OCI-LY7 (cell line): ENCODE results near the gene NRP1. TPM values are rescaled to one million over a fixed set of nuclear protein-coding genes. Genes with fewer than 3 reads are reported as not detected.

Source experiments
- BruUV-seq: library from RNA; stranded (reverse); fragments of 400-500 nt; replicated peaks from 2 replicates; lab custom pipeline; 2021; lab: Mats Ljungman, UMichigan
- CTCF ChIA-PET: fragments of 300-600 bp; sonication (Branson Sonifier 250); formaldehyde crosslinking; loops from one replicate; lab custom pipeline; 2022; ENCODE audit warnings: antibody characterized with exemption; ENCODE audit not compliant: unreplicated experiment; lab: Charles Lee
- POLR2A ChIA-PET: fragments of 300-600 bp; sonication (Branson Sonifier 250); formaldehyde crosslinking; loops from one replicate; lab custom pipeline; 2022; ENCODE audit warnings: antibody characterized with exemption; lab: Charles Lee
- DNase-seq: peaks from one replicate; pipeline ENCODE4 v3.0.0-alpha.2; 2015; ENCODE audit warnings: low spot score
- H2AFZ ChIP-seq: fragments of 200-600 bp; sonication (generic), shearing (Covaris generic); 2 replicates; pipeline ENCODE4 v1.6.1; 2014; ENCODE audit warnings: mild to moderate bottlenecking, antibody characterized with exemption, low read length, moderate library complexity
- H3K27ac ChIP-seq: fragments of 200-600 bp; sonication (generic); 2 replicates; pipeline ENCODE4 v1.5.1; 2014; ENCODE audit warnings: mixed run types, low read depth, mild to moderate bottlenecking, moderate library complexity, low read length, inconsistent platforms; ENCODE audit not compliant: poor library complexity, severe bottlenecking
- H3K36me3 ChIP-seq: fragments of 200-600 bp; sonication (generic); 2 replicates; pipeline ENCODE4 v1.6.1; 2014; ENCODE audit warnings: mild to moderate bottlenecking, antibody characterized with exemption, low read length, moderate library complexity, mixed read lengths; ENCODE audit not compliant: insufficient read depth
- H3K4me1 ChIP-seq: fragments of 200-600 bp; sonication (generic); 2 replicates; pipeline ENCODE4 v1.5.1; 2014; ENCODE audit warnings: mild to moderate bottlenecking, low read length; ENCODE audit not compliant: insufficient read depth, poor library complexity, severe bottlenecking
- H3K4me2 ChIP-seq: fragments of 200-600 bp; sonication (generic); 2 replicates; pipeline ENCODE4 v1.6.1; 2014; ENCODE audit warnings: mild to moderate bottlenecking, low read length
- H3K4me3 ChIP-seq: fragments of 200-600 bp; sonication (generic); 2 replicates; pipeline ENCODE4 v1.5.1; 2014; ENCODE audit warnings: mild to moderate bottlenecking, low read depth, low read length; ENCODE audit not compliant: poor library complexity, severe bottlenecking
- H3K79me2 ChIP-seq: fragments of 200-600 bp; sonication (generic); 2 replicates; pipeline ENCODE4 v1.6.1; 2016; ENCODE audit warnings: low read depth, mild to moderate bottlenecking, low read length, moderate library complexity, mixed read lengths; ENCODE audit not compliant: insufficient read depth
- H3K9me2 ChIP-seq: fragments of 200-600 bp; sonication (generic); 2 replicates; pipeline ENCODE4 v1.6.1; 2016; ENCODE audit warnings: mild to moderate bottlenecking, low read length, mixed read lengths; ENCODE audit not compliant: insufficient read depth
- H3K9me3 ChIP-seq: fragments of 200-600 bp; sonication (generic); 2 replicates; pipeline ENCODE4 v1.6.1; 2014; ENCODE audit warnings: mild to moderate bottlenecking, mixed run types, low read length, mixed read lengths
- H4K20me1 ChIP-seq: fragments of 200-600 bp; sonication (generic); 2 replicates; pipeline ENCODE4 v1.6.1; 2014; ENCODE audit warnings: mild to moderate bottlenecking, antibody characterized with exemption, low read length, moderate library complexity, mixed read lengths; ENCODE audit not compliant: insufficient read depth
- EZH2phosphoT487 ChIP-seq: fragments of 200-600 bp; sonication (generic); IDR thresholded peaks from 2 replicates; pipeline ENCODE4 v1.6.1; 2018; ENCODE audit warnings: low read depth, borderline replicate concordance, mild to moderate bottlenecking, mixed run types, antibody characterized with exemption, low read length, moderate library complexity, mixed read lengths
- intact Hi-C: fragments of 100-400 bp; cut with micrococcal nuclease; formaldehyde crosslinking; loops from one replicate; pipeline ENCODE4 v1.10.0; 2022; ENCODE audit not compliant: unreplicated experiment
- total RNA-seq, 2 experiments: library from RNA; depleted of rRNA in 1 of 2; stranded (reverse); fragments of >200 nt in 1 of 2; shearing (Covaris generic) in 1 of 2; gene quantifications; 2 replicates each; pipeline ENCODE4 v1.2.3, GENCODE V29; 2014 to 2022
- TF ChIP-seq, protein P1 (sequence below): fragments of 200-600 bp; sonication (generic); conservative IDR thresholded peaks from 2 replicates; pipeline ENCODE4 v1.5.1; 2014; ENCODE audit warnings: mild to moderate bottlenecking, antibody characterized with exemption, low read length, moderate library complexity, mixed read lengths

NRP1 gene
- total RNA-seq, 2 experiments from 2014 or later: not detected

DNA sequence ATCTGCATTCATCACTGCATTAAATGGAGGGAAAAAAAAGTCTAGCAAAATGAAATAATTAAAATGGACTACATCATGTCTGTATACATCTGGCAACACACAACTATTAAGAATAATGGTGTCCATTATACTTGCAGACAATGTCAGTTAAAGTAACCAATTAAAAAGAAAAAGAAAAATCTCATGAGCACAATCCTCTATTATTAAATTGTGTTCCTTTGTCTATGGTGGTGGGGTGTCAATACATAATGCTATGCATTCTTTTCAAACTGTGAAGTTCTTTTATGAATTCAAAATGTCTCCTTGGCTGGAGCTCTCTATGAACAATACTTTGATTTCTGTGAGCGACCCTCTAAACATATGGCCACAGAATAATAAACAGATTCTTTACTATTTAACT is 63.5 kb downstream of the NRP1 start:
- TF ChIP-seq, protein P1, sequence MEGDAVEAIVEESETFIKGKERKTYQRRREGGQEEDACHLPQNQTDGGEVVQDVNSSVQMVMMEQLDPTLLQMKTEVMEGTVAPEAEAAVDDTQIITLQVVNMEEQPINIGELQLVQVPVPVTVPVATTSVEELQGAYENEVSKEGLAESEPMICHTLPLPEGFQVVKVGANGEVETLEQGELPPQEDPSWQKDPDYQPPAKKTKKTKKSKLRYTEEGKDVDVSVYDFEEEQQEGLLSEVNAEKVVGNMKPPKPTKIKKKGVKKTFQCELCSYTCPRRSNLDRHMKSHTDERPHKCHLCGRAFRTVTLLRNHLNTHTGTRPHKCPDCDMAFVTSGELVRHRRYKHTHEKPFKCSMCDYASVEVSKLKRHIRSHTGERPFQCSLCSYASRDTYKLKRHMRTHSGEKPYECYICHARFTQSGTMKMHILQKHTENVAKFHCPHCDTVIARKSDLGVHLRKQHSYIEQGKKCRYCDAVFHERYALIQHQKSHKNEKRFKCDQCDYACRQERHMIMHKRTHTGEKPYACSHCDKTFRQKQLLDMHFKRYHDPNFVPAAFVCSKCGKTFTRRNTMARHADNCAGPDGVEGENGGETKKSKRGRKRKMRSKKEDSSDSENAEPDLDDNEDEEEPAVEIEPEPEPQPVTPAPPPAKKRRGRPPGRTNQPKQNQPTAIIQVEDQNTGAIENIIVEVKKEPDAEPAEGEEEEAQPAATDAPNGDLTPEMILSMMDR: no peak
- TF ChIP-seq EZH2phosphoT487: no peak
- intact Hi-C loops: no loop called here
- no peak for DNase-seq
- POLR2A ChIA-PET: no interaction called here
- H3K27ac ChIP-seq: no peak overlapping the region
- no peaks in the 10 kb centered on the region for H3K79me2 ChIP-seq
- no peak overlapping the region for H3K4me2 ChIP-seq
- CTCF ChIA-PET: no interaction called here
- H3K36me3 ChIP-seq: no peaks in the 10 kb centered on the region
- no peaks in the 10 kb centered on the region for H3K9me2 ChIP-seq
- no peaks in the 10 kb centered on the region for H3K9me3 ChIP-seq
- H3K4me3 ChIP-seq: no peak overlapping the region
- H3K4me1 ChIP-seq: no peaks in the 10 kb centered on the region
- H2AFZ ChIP-seq: no peak overlapping the region
- BruUV-seq: no TSS peak
- H4K20me1 ChIP-seq: no peaks in the 10 kb centered on the region

DNA sequence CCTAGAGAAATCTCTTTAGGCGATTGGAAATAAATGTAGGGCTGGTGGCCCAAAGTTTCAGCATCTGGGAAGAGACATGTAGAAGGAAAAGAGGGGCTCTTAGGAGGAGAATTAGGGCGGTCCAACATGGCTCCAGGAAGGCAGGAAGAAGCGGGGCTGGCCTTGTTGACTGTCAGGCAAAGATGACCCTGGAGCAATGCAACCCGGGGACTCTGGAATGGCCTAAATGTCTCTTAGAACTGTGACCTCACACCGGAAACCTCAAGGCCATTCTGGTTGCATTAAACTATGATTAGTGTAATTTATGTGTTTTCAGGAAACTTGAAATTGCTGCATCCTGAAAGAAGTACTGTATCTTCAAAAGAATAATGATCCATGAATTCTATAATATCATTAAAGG is 66.8 kb downstream of the NRP1 start:
- Histone ChIP-seq H3K4me2 (no peak overlapping the region), H3K4me3 (no peak overlapping the region), H4K20me1 (no peaks in the 10 kb centered on the region), H3K4me1 (no peaks in the 10 kb centered on the region), H3K79me2 (no peaks in the 10 kb centered on the region), H3K36me3 (no peaks in the 10 kb centered on the region), H3K9me2 (no peaks in the 10 kb centered on the region), H3K27ac (no peak overlapping the region), H3K9me3 (no peaks in the 10 kb centered on the region), H2AFZ (no peak overlapping the region)
- POLR2A ChIA-PET: interaction anchor here (1.0 kb wide), 1 partner anchor 9 kb away, joined by 3 read pairs; no protein-coding TSS in a partner anchor
- intact Hi-C loops: no loop called here
- TF ChIP-seq EZH2phosphoT487: no peak
- TF ChIP-seq, protein P1: no peak
- CTCF ChIA-PET: no interaction called here
- DNase-seq: no peak
- no TSS peak for BruUV-seq

DNA sequence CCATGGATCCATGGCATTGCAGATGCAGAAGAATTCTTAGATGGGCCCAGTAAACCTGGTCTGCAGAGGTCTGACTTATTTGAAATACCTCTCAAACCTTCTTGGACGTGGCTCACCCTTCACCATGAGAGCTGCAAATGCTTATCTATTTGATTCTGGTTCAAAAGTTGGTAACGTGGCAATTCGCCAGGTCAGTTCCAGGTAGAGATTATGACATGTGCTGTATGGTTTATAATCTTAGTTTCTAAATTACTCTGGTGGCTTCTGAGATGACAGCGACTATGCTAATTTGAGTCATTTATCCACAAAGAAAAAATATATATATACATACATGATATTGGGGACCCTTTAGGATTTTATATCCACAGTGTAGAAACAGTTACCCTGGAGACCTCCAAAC is 68.8 kb downstream of the NRP1 start:
- Histone ChIP-seq H3K27ac (no peak overlapping the region), H3K9me2 (no peaks in the 10 kb centered on the region), H3K36me3 (no peaks in the 10 kb centered on the region), H3K4me1 (no peaks in the 10 kb centered on the region), H3K4me3 (no peak overlapping the region), H3K4me2 (no peak overlapping the region), H4K20me1 (no peaks in the 10 kb centered on the region), H3K79me2 (no peaks in the 10 kb centered on the region), H2AFZ (no peak overlapping the region), H3K9me3 (no peaks in the 10 kb centered on the region)
- BruUV-seq: no TSS peak
- ChIA-PET POLR2A (no interaction called here), CTCF (no interaction called here)
- no peak for DNase-seq
- TF ChIP-seq, protein P1: no peak
- no peak for TF ChIP-seq EZH2phosphoT487
- intact Hi-C loops: no loop called here
